AG04449 (cell line): ENCODE measurements around the gene KLRD1.
"Not testable (repeated sequence)": the region's sequence is repeated elsewhere in the genome, so short reads cannot be mapped to it uniquely, and the experiment has no call there.

Source experiments
- CTCF ChIA-PET: fragments of 350-600 bp; formaldehyde crosslinking; extraction: SDS; loops from one replicate; lab custom pipeline; 2021; ENCODE audit warnings: antibody characterized with exemption; lab: Yijun Ruan, JAX
- POLR2A ChIA-PET: fragments of 400-600, 350-600 bp; formaldehyde crosslinking; extraction: SDS; loops from one replicate; lab custom pipeline; 2020; ENCODE audit warnings: antibody characterized with exemption, inconsistent platforms; lab: Yijun Ruan, JAX
- DNase-seq: peaks from one replicate; pipeline ENCODE4 v3.0.0-alpha.2; 2010; ENCODE audit warnings: low read depth, low spot score
- H3K4me3 ChIP-seq: 2 replicates; pipeline ENCODE4 v1.5.1; 2011; ENCODE audit warnings: low read depth, mild to moderate bottlenecking, control low read depth, low read length
- CTCF ChIP-seq: IDR thresholded peaks from one replicate; pipeline ENCODE4 v1.5.1; 2011; ENCODE audit warnings: mild to moderate bottlenecking, moderate library complexity, low read length, control low read depth, inconsistent platforms; ENCODE audit not compliant: insufficient read depth; ENCODE audit errors: missing control alignments

The KLRD1 gene

GRCh38 chr12:10365696-10366405, 58.2 kb downstream of the KLRD1 start:
- ChIA-PET CTCF (interaction anchor here (0.8 to 1.7 kb wide), 6 partner anchors 194 to 394 kb away, joined by 3 to 8 read pairs (median 4); no protein-coding TSS in a partner anchor), POLR2A (no interaction called here)
- no peak for DNase-seq
- TF ChIP-seq CTCF: no peak
- H3K4me3 ChIP-seq: peak overlapping the region; percentile 69

GRCh38 chr12:10366875-10367274, 59.2 kb downstream of the KLRD1 start:
- CTCF ChIA-PET: interaction anchor here (1.0 to 1.7 kb wide), 6 partner anchors 26 to 393 kb away, joined by 3 to 8 read pairs (median 4); no protein-coding TSS in a partner anchor
- H3K4me3 ChIP-seq: no peak overlapping the region
- POLR2A ChIA-PET: no interaction called here
- no peak for DNase-seq
- TF ChIP-seq CTCF: no peak

GRCh38 chr12:10367714-10368113, 60.0 kb downstream of the KLRD1 start:
- DNase-seq, H3K4me3 ChIP-seq, POLR2A ChIA-PET: not testable (repeated sequence)
- CTCF ChIA-PET: interaction anchor here (1.2 to 1.5 kb wide), 2 partner anchors 27 to 194 kb away, joined by 3 to 7 read pairs; no protein-coding TSS in a partner anchor

- ChIA-PET CTCF (no interaction called here), POLR2A (no interaction called here)
- DNase-seq: no peak
- H3K4me3 ChIP-seq: no peak overlapping the region
- TF ChIP-seq CTCF: no peak
Measured at GRCh38 chr12:10368206-10369171, 60.8 kb downstream of the KLRD1 start.

GRCh38 chr12:10369557-10370415, 62.1 kb downstream of the KLRD1 start:
- CTCF ChIA-PET: no interaction called here
- POLR2A ChIA-PET: no interaction called here
- H3K4me3 ChIP-seq: no peak overlapping the region
- TF ChIP-seq CTCF: no peak
- DNase-seq: no peak

- POLR2A ChIA-PET, DNase-seq, CTCF ChIA-PET, H3K4me3 ChIP-seq: not testable (repeated sequence)
Measured at GRCh38 chr12:10371893-10372535, 64.3 kb downstream of the KLRD1 start.
